Fibroblast of villous mesenchyme (primary cell): ENCODE data around the gene PCNX2. TPM values are rescaled to one million over a fixed set of nuclear protein-coding genes. Genes with fewer than 3 reads are reported as not detected.
A peak's percentile ranks its signal among the peaks of the same experiment; 100 is the strongest.

ENCODE experiments used
- DNase-seq: peaks from one replicate; pipeline ENCODE4 v3.0.0-alpha.2; 2010; ENCODE audit warnings: low read depth
- H3K4me3 ChIP-seq: 2 replicates; pipeline ENCODE4 v1.5.1; 2011; ENCODE audit warnings: low read depth, mild to moderate bottlenecking, low read length
- CTCF ChIP-seq: IDR thresholded peaks from 2 replicates; pipeline ENCODE4 v1.5.1; 2012; ENCODE audit warnings: low read depth, mild to moderate bottlenecking, low read length; ENCODE audit not compliant: insufficient read depth
- total RNA-seq: library from RNA; depleted of rRNA; stranded (reverse); fragments of >200 nt; gene quantifications from 2 replicates; pipeline ENCODE4 v1.2.3, GENCODE V29; 2012

PCNX2 gene
- total RNA-seq, 1 donor: 38.4 TPM

DNA sequence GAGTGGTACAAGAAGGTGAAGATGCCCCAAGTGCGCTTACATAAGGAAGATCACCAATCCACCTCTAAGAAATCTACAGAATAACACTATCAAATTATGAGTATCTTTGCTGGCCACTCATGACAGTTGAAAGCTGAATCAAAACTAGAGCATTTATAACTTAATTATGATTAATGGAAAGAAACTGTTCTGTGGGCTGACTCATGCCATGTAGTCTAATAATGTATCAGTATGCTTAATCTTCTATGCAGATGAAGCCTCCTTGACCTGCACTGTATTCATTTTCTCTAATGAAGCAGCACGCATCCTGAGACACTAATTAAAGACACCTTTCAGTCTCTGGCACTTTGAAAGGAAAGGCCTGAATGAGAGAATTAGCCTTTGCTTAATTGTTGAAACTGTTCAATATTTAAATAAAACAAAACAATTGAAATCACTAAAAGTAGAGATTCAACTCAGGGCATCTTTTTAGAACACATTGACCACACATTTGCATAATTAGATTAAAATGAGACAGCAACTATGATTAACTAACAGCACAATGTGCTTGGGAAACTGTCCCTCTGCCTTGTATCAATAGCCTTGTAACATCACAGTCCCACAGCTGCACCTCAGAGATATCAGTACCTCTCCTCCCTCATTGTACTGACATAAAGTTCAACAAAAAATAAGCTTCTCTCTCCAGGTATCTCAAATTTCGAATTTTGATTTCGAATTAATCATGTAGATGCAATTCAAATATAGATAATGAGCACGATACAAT lies 239.5 kb downstream of the PCNX2 start:
- H3K4me3 ChIP-seq: no peak overlapping the region
- TF ChIP-seq CTCF: no peak
- no peak for DNase-seq

- no peak overlapping the region for H3K4me3 ChIP-seq
- TF ChIP-seq CTCF: no peak
- DNase-seq: no peak
These were observed 249.9 kb downstream of the PCNX2 start for GRCh38 chr1:233045588-233045987.

- no peak overlapping the region for H3K4me3 ChIP-seq
- no peak for DNase-seq
- no peak for TF ChIP-seq CTCF
These were observed 252.7 kb downstream of the PCNX2 start for GRCh38 chr1:233042834-233043233.

GRCh38 chr1:233040494-233040893 lies 255.0 kb downstream of the PCNX2 start:
- no peak for DNase-seq
- no peak for TF ChIP-seq CTCF
- H3K4me3 ChIP-seq: no peak overlapping the region

DNA sequence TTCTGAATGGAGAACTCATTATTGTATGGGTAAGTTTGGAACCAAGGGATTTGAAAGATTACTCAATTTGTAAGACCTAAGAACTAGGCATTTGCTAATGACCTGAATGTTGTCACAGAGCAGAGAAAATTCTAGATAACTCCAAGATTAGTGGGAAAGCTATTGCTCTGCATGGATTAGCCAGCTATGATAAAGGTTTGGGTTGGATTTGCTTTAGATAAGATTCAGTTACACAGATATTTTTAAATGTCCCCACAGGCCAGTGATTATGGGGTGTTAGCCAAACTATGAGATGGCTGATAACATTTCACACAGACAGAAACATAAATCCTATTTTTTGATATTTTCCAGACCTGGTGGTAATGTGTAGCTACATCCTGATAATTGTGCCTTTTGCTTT lies 256.9 kb downstream of the PCNX2 start:
- H3K4me3 ChIP-seq: no peak overlapping the region
- DNase-seq: peak; percentile 63
- no peak for TF ChIP-seq CTCF

- no peak for TF ChIP-seq CTCF
- H3K4me3 ChIP-seq: no peak overlapping the region
- DNase-seq: no peak
These were observed 257.7 kb downstream of the PCNX2 start for GRCh38 chr1:233037843-233038242.

DNA sequence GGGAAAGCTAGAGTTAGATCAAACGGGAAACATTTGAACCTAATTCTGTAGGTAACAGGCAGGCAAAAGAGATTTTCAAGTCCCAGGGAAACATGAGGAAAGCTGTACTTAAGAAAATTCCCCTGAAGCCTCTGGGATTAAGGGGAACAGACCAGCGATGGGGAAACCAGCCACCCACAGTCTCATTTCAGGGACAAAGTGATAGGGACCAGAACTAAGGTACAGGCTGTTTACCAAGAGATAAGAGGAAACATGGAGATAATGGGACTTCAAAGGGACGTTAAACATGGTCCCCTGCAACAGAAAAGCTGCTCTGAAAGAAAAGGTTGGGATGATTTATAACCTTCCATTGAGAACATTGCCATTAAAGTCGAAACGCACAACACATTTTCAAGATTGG lies 260.7 kb downstream of the PCNX2 start:
- DNase-seq: peak; percentile 12
- no peak overlapping the region for H3K4me3 ChIP-seq
- no peak for TF ChIP-seq CTCF
